Stimulated activated CD4-positive, alpha-beta T cell treated with anti-CD3 and anti-CD28 coated beads, Interleukin-15, amount 100 ng/mL, for 1 hour (primary cell): ENCODE results near the gene CUBN.
"Not testable (repeated sequence)": the region's sequence is repeated elsewhere in the genome, so short reads cannot be mapped to it uniquely, and the experiment has no call there.

Source experiments
- DNase-seq, 2 donors: peaks; one replicate each; pipeline ENCODE4 v3.0.0-alpha.2; 2020; ENCODE audit warnings: low read depth in 1 of 2, low spot score in 1 of 2

Gene CUBN

GRCh38 chr10:16828114-16828568 lies 301.5 kb downstream of the CUBN start:
- peak in 1 of 2 donors; percentile 14 for DNase-seq

DNA sequence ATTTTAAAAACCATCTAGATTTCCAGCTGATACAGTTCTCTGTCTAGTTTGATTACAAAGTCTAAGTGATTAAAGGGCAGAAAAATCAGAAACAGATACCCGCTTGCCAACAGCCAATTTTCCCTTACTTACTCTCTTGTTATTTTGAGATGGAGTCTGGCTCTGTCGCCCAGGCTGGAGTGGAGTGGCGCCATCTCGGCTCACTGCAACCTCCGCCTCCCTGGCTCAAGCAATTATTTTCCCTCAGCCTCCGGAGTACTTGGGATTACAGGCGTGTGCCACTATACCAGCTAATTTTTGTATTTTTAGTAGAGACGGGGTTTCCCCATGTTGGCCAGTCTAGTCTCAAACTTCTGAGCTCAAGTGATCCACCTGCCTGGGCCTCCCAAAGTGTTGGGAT lies 302.1 kb downstream of the CUBN start:
- DNase-seq = not testable (repeated sequence)

DNA sequence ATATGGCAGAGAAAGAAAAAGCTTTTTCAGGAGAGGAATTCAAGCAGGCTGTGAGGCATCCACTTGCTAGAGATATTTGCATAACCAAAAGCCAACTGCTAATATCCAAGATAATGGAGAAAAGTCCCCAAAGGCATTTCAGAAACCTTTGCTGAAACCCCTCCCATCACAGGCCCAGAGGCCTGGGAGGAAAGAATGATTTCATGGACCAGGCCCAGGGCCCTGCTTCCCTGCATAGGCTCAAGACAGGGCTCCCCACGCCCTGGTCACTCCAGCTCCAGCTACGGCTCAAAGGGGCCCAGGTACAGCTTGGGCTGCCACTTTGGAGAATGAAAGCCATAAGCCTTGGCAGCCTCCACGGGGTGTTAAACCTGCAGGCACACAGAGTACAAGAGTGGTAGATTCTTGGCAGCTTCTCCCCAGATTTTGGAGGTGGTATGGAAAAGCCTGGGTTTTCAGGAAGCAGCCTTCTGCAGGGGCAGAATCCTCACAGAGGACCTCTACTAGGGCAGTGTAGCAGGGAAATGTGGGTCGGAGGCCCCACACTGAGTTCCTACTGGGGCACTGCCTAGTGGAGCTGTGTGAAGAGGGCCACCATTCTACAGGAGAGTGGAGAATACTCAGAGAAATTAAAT lies 306.8 kb downstream of the CUBN start:
- DNase-seq = no peak

DNA sequence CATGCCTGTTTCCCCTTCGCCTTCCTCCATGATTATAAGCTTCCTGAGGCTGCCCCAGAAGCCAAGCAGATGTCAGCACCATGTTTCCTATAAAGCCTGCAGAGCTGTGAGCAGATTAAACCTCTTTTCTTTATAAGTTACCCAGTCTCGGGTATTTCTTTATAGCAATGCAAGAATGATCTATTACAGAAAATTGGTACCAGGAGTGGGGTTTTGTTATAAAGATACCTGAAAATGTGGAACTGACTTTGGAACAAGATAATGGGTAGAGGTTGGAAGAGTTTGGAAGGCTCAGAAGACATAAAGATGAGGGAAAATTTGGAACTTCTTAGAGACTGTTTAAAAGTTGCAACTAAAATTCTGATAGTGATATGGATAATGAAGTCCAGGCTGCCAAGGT lies 307.6 kb downstream of the CUBN start:
- DNase-seq = no peak

DNA sequence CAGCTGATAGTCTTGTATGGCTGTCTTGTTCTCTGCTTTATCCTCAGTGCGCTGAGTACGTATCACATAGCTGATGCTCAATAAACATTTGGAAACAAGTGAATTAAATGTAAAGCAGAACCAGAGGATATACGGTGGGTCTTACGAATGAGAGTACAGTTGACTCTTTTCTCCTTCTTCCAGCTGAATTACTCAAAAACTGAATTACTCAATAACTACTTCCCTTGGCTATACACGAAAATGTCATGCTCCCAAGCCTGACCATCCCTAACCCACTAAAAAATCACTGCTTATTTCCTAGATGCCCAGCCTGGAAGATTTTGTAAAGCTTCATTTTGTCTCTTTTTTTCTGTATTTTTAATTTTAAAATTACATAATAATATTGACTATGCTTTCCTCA lies 309.2 kb downstream of the CUBN start:
- DNase-seq = no peak

GRCh38 chr10:16820018-16820417 lies 309.6 kb downstream of the CUBN start:
- DNase-seq = no peak

GRCh38 chr10:16819436-16819835 lies 310.2 kb downstream of the CUBN start:
- no peak for DNase-seq

- DNase-seq = no peak
Measured at GRCh38 chr10:16819026-16819425, 310.6 kb downstream of the CUBN start.

DNA sequence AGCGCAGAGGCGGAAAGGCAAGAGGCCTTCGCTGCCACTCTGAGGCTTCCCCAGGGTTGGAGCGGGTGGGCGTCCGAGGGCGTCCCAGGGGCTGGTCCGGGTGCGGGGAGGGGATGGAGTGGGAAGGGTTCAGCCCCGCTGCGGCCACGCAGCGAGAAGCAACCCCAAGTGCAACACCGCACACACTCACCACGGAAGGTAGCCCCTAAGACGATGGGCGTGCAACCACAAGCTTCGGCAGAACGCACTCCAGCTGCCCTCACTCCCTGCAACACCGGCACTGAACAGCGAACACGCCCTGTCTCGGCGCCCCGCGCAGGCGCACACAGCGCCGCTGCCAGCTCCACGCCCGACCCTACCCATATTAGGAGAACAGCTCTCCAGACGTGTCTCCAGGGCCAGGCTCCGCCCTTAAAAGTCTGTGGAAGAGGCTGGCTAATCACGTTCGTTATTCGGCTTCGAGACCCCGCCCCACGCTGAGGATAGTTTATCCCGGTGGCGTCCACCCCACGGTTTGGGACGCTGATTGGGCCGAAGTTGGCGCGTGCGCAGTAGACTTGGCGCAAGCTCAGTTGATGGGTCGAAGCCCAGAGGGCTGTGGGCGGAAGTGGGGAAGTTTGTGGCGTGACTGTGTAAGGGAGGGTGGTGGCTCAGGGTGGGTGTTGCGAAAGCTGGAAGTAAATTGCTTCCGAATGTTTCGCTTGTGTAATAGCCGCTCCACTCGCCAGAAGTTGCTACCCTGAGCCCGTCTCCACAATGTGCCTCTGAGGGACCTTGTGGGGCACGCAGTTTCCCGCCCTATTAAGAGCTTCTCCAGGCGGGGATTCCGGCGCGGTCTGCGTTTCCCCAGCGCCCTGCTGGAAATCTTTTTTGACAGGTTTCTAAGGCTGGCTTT lies 312.2 kb downstream of the CUBN start, which contains the start of gene RSU1:
TSS of gene RSU1 (minus strand) at position 300 of the 895 bp plus-strand sequence. CDS start 343 bp downstream, outside the sequence.
- peak; percentile 99 to 100 for DNase-seq

- DNase-seq = no peak
Measured at GRCh38 chr10:16816830-16817124, 312.8 kb downstream of the CUBN start.

GRCh38 chr10:16816171-16816570 lies 313.4 kb downstream of the CUBN start:
- no peak for DNase-seq

DNA sequence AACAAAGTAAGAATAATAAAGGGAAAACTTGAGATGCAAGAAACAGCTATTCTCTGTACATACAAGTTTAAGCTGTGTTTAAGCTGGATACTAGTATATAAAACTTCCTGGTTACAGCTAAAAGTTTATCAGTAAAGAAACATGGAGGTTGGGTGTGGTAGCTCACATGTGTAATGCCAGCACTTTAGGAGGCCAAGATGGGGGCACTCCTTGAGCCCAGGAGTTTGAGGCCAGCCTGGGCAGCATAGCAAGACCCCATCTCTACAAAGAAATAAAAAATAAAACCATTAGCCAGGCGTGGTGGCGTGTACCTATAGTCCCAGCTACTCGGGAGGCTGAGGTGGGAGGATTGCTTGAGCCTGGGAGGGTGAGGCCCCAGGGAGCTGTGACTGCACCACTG lies 315.6 kb downstream of the CUBN start:
- DNase-seq = no peak

- DNase-seq = no peak
Measured at GRCh38 chr10:16812676-16813075, 316.9 kb downstream of the CUBN start.

DNA sequence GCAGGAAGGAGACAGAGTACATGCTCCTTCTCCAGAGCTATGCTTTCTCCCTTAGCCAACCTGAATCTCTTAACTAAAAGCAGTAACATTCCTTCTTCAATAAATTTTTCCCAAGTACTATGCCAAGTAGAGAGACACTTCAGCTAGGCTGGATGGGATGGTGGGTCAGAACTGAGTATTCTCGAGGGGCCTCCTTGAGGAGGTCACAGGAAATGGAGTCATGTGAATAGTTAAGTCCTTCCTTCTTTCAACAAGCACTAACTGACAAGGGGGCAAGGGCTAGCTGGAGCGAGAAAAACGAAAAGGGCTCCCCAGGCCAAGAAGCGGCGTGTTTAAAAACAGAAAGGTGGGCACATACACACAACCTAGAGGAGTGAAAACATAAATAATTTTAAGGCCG lies 317.8 kb downstream of the CUBN start:
- DNase-seq = no peak

DNA sequence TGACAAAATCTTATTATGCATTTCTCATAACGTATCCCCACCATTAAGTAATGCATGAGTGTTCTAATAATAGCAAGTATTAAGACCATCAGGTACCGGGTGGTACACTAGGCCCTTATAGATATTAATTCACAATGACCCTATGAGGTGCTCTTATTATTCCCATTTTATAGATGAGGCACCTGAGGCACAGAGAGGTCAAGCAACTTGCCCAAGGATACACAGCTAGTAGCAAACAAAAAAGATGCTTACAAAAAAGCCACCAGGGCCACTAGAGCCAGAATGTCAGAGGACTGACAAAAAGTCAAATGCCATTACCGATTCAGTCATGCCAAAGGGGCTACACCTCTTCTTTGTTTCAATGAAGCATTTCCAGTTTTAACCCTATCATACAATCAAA lies 318.3 kb downstream of the CUBN start:
- DNase-seq = no peak

- DNase-seq = no peak
Measured at GRCh38 chr10:16809074-16809718, 320.4 kb downstream of the CUBN start.

- no peak for DNase-seq
Measured at GRCh38 chr10:16804123-16804522, 325.5 kb downstream of the CUBN start.

DNA sequence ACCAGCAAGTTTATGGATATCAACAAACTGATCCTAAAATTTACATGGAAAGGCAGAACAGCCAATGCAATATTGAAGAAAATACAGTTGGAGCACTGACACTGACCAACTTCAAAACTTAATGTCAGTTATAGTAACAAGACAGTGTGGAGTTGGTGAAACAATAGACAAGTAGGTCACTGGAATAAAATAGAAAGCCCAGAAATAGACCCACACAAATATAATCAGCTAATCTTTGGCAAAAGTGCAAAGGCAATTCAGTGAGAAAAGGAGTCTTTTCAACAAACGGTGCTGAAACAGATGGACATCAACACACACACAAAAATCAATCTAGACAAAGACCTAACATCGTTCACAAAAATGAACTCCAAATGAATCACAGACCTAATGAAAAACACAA lies 326.1 kb downstream of the CUBN start:
- DNase-seq = no peak

- DNase-seq = no peak
Measured at GRCh38 chr10:16799621-16800020, 330.0 kb downstream of the CUBN start.

DNA sequence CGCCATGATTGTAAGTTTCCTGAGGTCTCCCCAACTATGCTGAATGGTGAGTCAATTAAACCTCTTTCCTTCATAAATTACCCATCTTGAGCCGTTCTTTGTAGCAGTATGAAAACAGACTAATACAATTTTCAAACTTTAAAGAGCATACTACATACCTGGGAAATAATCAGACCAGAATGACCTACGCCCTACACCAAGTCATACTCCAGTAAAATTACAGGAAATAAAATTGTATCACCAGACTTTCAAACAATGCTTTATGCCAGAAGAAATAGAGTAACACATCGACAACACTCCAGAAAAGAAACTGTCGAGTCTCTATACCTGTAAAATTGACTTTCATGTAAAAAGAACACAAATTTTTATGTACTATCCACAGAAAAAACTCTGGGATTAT lies 331.0 kb downstream of the CUBN start:
- DNase-seq = no peak

DNA sequence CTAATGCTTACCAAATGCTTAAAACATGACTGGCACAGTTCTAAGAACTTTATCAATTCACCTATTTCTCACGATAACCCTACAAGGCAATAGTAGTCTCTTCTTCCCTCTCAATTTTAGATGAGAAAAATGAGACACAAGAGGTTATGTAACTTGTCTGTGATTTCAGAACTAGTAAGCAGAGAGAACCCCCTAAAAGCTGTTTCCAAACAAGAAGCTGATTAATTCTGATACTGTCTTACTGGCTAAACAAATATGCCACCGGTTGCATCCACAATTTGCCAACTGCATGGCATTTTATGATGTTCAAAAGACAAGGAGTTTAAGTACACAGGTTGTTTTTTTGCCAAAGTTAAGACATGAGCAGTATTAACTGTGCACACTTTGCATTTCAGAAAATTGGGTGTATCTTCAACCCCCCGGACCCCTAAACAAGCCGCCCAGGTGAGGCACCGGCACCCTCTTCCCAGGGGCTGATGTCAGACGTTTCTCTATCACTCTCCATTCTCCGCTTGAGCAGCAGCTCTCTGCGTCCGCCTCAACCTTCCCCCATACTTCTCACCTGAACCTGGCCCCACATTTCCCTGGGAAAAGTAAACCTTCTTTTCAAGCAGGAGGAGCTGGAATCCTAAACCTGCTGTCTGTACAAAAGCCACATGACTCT lies 334.1 kb downstream of the CUBN start:
- no peak for DNase-seq

DNA sequence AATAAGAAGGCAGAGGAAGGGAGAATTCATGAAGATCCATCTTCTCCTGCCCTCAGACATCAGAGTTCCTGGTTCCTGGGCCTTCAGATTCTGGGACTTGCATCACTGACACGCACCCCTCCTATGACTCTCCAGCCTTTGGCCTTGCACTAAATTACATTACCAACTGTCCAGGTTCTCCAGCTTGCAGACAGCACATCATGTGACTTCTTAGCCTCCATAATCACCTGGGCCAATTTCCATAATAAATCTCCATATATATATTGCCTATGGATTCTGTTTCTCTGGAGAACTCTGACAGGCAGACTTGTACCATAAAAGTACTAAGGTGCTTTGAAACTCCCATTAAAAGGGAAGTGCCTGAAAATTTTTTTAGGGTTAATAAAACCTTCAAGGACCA lies 335.6 kb downstream of the CUBN start:
- no peak for DNase-seq
